Activated T-helper 2 cell treated with anti-CD3 and anti-CD28 coated beads, Interferon-gamma antibody, Interleukin-2, Interleukin-4, amounts not matched to agents 10 μg/mL and 5 μg/mL and 100 μg/mL, durations not matched to agents 14 hours and 24 hours and 36 hours (primary cell): ENCODE measurements around the gene ARID3A. TPM values are rescaled to one million over a fixed set of nuclear protein-coding genes. Genes with fewer than 3 reads are reported as not detected.
"Not testable (repeated sequence)": the region's sequence is repeated elsewhere in the genome, so short reads cannot be mapped to it uniquely, and the experiment has no call there.

Source experiments
- DNase-seq: peaks from one replicate; pipeline ENCODE4 v3.0.0; 2021; ENCODE audit warnings: low spot score
- H3K27ac Mint-ChIP-seq: one replicate; pipeline ENCODE4 v1.8.0; 2021; ENCODE audit warnings: mixed read lengths
- H3K27me3 Mint-ChIP-seq: one replicate; pipeline ENCODE4 v1.8.0; 2021; ENCODE audit warnings: low read depth, mixed read lengths
- H3K36me3 Mint-ChIP-seq: one replicate; pipeline ENCODE4 v1.8.0; 2021; ENCODE audit warnings: low read depth, mixed read lengths
- H3K4me1 Mint-ChIP-seq: one replicate; pipeline ENCODE4 v1.8.0; 2021; ENCODE audit warnings: low read depth, mixed read lengths
- H3K4me3 Mint-ChIP-seq: one replicate; pipeline ENCODE4 v1.8.0; 2021; ENCODE audit warnings: low read depth, mild to moderate bottlenecking, moderate library complexity, mixed read lengths
- H3K9me3 Mint-ChIP-seq: one replicate; pipeline ENCODE4 v1.8.0; 2021; ENCODE audit warnings: mixed read lengths
- intact Hi-C: fragments of 100-400 bp; cut with micrococcal nuclease; formaldehyde crosslinking; loops from one replicate; pipeline ENCODE4 v1.15.1; 2023
- total RNA-seq: library from RNA; stranded (reverse); gene quantifications from 2 replicates; pipeline ENCODE4 v1.2.3, GENCODE V29; 2022

Gene ARID3A
- total RNA-seq, 1 donor from 2014 or later = 42.0 TPM

DNA sequence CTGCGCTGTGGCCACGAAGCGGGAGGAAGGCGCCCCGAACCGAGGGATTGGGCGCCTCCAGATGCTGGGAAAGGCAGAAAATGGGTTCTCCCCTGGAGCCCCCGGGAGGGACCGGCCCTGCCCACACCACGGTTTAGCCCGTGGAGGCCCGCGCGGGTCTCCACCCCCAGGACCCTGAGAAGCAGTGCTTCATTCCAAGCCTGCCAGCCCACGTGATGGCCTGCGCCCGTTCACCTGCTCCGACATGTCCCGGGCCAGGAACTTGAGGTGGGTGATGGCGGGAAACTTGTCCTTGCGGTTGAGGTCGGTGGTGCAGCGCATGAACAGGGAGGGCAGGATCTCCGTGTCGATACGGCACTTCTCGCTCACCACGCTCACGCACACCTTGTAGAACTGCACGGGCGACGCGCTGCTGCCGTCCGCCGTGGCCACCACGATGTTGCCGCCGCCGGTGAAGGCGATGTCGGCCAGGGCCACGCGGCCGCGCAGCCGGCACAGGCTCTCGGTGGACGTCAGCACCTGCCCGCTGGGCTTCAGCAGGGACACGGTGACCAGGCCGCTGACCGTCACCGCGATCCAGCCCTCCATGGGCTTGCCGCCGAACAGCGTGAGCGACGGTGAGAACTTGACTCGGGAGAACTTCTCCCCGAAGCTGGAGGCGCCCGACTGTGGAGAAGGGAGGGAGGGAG is 40.2 kb upstream of the ARID3A start:
- DNase-seq = no peak
- Mint-ChIP-seq H3K36me3 (peaks cover 25% of the 10 kb centered on the region), H3K4me3 (no peak overlapping the region), H3K4me1 (no peaks in the 10 kb centered on the region), H3K27me3 (no peaks in the 10 kb centered on the region), H3K9me3 (no peaks in the 10 kb centered on the region), H3K27ac (no peak overlapping the region)
- intact Hi-C loops = no loop called here

DNA sequence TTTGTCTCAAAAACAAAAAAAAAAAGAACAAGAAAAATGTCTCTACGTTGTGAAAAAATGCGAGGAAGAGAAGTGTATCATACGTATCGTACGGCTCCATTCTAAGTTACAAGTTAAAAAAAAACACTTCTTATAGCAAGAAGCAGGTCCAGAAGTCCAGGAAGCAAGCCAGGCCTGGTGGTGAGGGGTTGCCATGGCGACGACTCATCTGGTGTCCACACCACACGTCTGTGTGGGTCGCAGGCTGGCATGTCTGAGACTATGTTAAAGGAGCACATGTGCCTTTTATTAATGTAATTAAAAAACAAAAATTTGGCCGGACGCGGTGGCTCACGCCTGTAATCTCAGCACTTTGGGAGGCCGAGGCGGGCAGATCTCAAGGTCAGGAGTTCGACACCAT is 38.8 kb upstream of the ARID3A start:
- Mint-ChIP-seq H3K36me3 (peaks cover 14% of the 10 kb centered on the region), H3K27ac (no peak overlapping the region), H3K4me1 (peaks cover 1% of the 10 kb centered on the region), H3K9me3 (no peaks in the 10 kb centered on the region), H3K27me3 (no peaks in the 10 kb centered on the region), H3K4me3 (no peak overlapping the region)
- DNase-seq = no peak
- intact Hi-C loops = no loop called here

GRCh38 chr19:887599-887998 is 38.2 kb upstream of the ARID3A start:
- DNase-seq = no peak
- intact Hi-C loops = no loop called here
- no peak overlapping the region for H3K27ac Mint-ChIP-seq
- no peak overlapping the region for H3K4me3 Mint-ChIP-seq
- H3K27me3 Mint-ChIP-seq = no peaks in the 10 kb centered on the region
- H3K36me3 Mint-ChIP-seq = peaks cover 14% of the 10 kb centered on the region
- H3K9me3 Mint-ChIP-seq = no peaks in the 10 kb centered on the region
- H3K4me1 Mint-ChIP-seq = peaks cover 3% of the 10 kb centered on the region

- H3K4me3 Mint-ChIP-seq = no peak overlapping the region
- no peak overlapping the region for H3K27ac Mint-ChIP-seq
- no peaks in the 10 kb centered on the region for H3K27me3 Mint-ChIP-seq
- no peak for DNase-seq
- H3K4me1 Mint-ChIP-seq = peaks cover 8% of the 10 kb centered on the region
- intact Hi-C loops = no loop called here
- peaks cover 10% of the 10 kb centered on the region for H3K36me3 Mint-ChIP-seq
- H3K9me3 Mint-ChIP-seq = no peaks in the 10 kb centered on the region
Observed at GRCh38 chr19:888581-889385, 37.1 kb upstream of the ARID3A start.

GRCh38 chr19:889662-890295 is 36.1 kb upstream of the ARID3A start:
- Mint-ChIP-seq H3K27me3 (no peaks in the 10 kb centered on the region), H3K4me3 (no peak overlapping the region), H3K9me3 (no peaks in the 10 kb centered on the region), H3K36me3 (peaks cover 10% of the 10 kb centered on the region), H3K4me1 (peaks cover 8% of the 10 kb centered on the region), H3K27ac (no peak overlapping the region)
- intact Hi-C loops = no loop called here
- no peak for DNase-seq

DNA sequence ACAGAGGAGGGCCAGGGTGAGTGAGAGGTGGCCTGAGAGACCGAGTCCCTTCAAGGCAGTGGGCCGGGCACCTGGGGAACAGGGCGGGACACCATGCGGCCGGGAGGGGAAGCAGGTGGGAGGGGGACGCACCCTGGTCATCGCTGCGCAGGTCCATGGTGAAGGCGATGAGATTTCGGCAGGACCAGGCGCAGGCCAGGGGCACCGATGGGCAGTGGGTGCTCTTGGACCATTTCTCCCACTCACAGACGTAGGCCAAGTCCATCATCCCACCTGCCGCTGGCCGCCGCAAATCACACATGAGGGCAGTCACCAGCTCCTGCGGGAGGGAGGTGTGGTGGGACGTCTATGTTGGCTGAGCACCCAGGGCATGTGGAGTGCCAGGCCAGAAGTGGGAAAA is 35.0 kb upstream of the ARID3A start:
- H3K4me3 Mint-ChIP-seq = peak overlapping the region; percentile 67
- no peaks in the 10 kb centered on the region for H3K27me3 Mint-ChIP-seq
- peaks cover 10% of the 10 kb centered on the region for H3K36me3 Mint-ChIP-seq
- H3K4me1 Mint-ChIP-seq = peaks cover 8% of the 10 kb centered on the region
- intact Hi-C loops = no loop called here
- no peaks in the 10 kb centered on the region for H3K9me3 Mint-ChIP-seq
- no peak overlapping the region for H3K27ac Mint-ChIP-seq
- DNase-seq = no peak

GRCh38 chr19:891421-892200 is 34.2 kb upstream of the ARID3A start:
- H3K4me3 Mint-ChIP-seq = peak overlapping the region; percentile 84
- intact Hi-C loops = loop anchor here (2.0 kb wide), 2 partner anchors 17 to 29 kb away; no protein-coding TSS in a partner anchor
- not testable (repeated sequence) for H3K9me3 Mint-ChIP-seq, DNase-seq, H3K27me3 Mint-ChIP-seq, H3K4me1 Mint-ChIP-seq
- peak overlapping the region; percentile 81 for H3K27ac Mint-ChIP-seq
- H3K36me3 Mint-ChIP-seq = peaks cover 15% of the 10 kb centered on the region

DNA sequence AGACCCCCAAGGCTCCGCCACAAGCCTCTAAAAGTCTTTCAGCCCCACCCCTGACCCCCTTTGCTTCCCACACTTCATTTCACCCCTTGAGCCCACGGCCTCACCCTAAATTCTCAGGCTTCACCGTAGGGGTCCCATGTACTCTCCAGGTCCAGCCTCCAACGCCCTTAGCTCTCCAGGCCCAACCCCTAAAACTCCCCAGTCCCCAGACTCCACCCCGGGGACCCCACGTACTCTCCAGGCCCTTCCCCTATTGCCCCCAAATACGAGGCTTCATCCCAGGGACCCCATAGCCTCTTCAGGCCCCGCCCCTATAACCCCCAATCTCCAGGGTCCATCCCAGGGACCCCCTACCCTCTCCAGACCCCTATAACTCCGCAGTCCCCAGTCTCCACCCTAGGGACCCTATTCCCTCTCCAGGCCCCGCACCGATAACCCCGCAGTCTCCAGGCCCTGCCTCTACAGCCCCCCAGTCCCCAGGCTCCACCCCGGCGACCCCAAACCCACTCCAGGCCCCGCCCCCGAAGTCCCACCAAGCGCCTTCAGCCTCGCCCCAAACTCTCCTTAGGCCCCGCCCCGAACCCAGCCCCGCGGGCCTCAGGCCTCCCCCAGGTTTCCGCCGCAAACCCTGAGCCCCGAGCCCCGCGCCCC is 33.5 kb upstream of the ARID3A start:
- intact Hi-C loops = loop anchor here (2.0 kb wide), 2 partner anchors 16 to 30 kb away; no protein-coding TSS in a partner anchor
- Mint-ChIP-seq H3K4me3 (peak overlapping the region; percentile 84), H3K9me3 (no peaks in the 10 kb centered on the region), H3K4me1 (peaks cover 8% of the 10 kb centered on the region), H3K36me3 (peaks cover 21% of the 10 kb centered on the region), H3K27me3 (no peaks in the 10 kb centered on the region), H3K27ac (peak overlapping the region; percentile 81)
- DNase-seq = no peak

DNA sequence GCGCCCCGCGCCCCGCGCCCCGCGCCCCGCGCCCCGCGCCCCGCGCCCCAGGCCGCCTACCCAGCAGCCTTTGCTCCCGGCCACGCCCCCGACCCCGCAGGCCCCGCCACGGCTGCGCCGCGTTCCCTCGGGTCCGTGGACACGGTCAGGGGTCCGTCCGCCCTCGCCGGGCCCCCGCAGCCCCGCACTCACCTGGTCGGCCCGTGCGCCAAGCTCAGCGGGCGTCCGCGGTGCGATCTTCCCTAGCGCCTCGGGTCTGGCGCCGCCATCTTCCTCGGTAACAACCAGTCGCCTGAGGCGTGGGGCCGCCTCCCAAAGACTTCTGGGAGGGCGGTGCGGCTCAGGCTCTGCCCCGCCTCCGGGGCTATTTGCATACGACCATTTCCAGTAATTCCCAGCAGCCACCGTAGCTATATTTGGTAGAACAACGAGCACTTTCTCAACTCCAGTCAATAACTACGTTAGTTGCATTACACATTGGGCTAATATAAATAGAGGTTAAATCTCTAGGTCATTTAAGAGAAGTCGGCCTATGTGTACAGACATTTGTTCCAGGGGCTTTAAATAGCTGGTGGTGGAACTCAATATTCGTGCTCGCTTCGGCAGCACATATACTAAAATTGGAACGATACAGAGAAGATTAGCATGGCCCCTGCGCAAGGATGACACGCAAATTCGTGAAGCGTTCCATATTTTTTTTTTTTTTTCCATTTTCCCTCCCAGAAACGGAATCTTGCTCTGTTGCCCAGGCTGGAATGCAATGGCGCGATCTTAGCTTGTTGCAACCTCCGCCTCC is 32.7 kb upstream of the ARID3A start, which contains the start of the genes MED16 and RNU6-9:
Gene MED16 (minus strand): TSS at position 294 of the 796 bp plus-strand sequence. CDS start 2,056 bp downstream, outside the sequence.
Gene RNU6-9 (plus strand): TSS at position 591 of the 796 bp plus-strand sequence.
- intact Hi-C loops = loop anchor here (2.0 kb wide), 2 partner anchors 16 to 30 kb away; no protein-coding TSS in a partner anchor
- H3K27ac Mint-ChIP-seq = peak within 1 kb of the TSS; percentile 95
- peaks cover 18% of the 10 kb centered on the region for H3K36me3 Mint-ChIP-seq
- peak within 1 kb of the TSS; percentile 90 for H3K4me3 Mint-ChIP-seq
- peaks cover 8% of the 10 kb centered on the region for H3K4me1 Mint-ChIP-seq
- H3K9me3 Mint-ChIP-seq = no peaks in the 10 kb centered on the region
- no peaks in the 10 kb centered on the region for H3K27me3 Mint-ChIP-seq
- peak; percentile 87 for DNase-seq

DNA sequence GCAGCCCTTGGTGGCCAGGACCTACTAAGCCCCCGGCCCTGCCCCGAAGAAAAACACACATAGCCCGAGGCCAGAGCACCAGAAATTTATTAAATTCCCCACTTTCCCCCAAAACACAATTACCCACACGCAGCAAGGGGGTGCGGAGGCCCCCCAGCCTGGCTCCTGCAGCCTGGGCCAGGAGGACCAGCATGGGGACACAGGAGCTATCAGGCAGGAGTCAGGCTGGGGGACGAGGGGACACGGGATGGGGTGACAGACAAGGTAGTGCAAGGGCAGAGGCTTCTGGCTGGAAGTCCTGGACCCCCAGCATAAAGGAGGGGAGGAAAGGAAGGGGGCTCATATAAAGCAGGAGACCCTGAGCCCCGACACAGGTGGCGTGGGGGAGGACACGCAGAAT is 29.4 kb upstream of the ARID3A start:
- Mint-ChIP-seq H3K36me3 (peaks cover 27% of the 10 kb centered on the region), H3K27ac (no peak overlapping the region), H3K9me3 (no peaks in the 10 kb centered on the region), H3K27me3 (no peaks in the 10 kb centered on the region), H3K4me1 (peaks cover 7% of the 10 kb centered on the region), H3K4me3 (no peak overlapping the region)
- DNase-seq = no peak
- intact Hi-C loops = no loop called here

GRCh38 chr19:896999-897398 is 28.8 kb upstream of the ARID3A start:
- Mint-ChIP-seq H3K27ac (no peak overlapping the region), H3K27me3 (no peaks in the 10 kb centered on the region), H3K9me3 (no peaks in the 10 kb centered on the region), H3K4me1 (peaks cover 7% of the 10 kb centered on the region), H3K36me3 (peaks cover 30% of the 10 kb centered on the region), H3K4me3 (no peak overlapping the region)
- intact Hi-C loops = no loop called here
- DNase-seq = no peak
